ENCODE measurements around the gene S1PR4. TPM values are rescaled to one million over a fixed set of nuclear protein-coding genes. Genes with fewer than 3 reads are reported as not detected.

Gene S1PR4
- total and polyA plus RNA-seq, 9 of the 15 experiments (the other 6 are each of a cell fraction or from before 2014, with no cell fraction given) = 0.27 TPM; not detected in 8

- TF ChIP-seq CTCF (IDR thresholded peaks at IDR 0.05 in 2 of 3, conservative IDR thresholded peaks at IDR 0.05 in 1 of 3; ENCODE audit: insufficient read depth in 2 of 3, low read depth in 1 of 3, low read length in 3 of 3) (0 out of 6 replicates have a peak, but pooled peaks of 1 of the 3 experiments have one; percentile 1), HDGF (IDR thresholded peaks at IDR 0.05) (0 out of 2 replicates have a peak, but pooled peaks have one; percentile 76), FOS (IDR thresholded peaks at IDR 0.05; ENCODE audit: extremely low read depth, insufficient read length) (peak; percentile 16), ZNF511 (CRISPR knock-in tag; IDR thresholded peaks at IDR 0.05) (no peak), EP400 (IDR thresholded peaks at IDR 0.05) (peak; percentile 23; the same call in 1 of the 2 replicates), POLR2G (IDR thresholded peaks at IDR 0.05; ENCODE audit: low read depth, low read length) (0 out of 2 replicates have a peak, but pooled peaks have one; percentile 50), RBFOX2 (IDR thresholded peaks at IDR 0.05; ENCODE audit: low read depth, low read length) (peak; percentile 51), ZBTB7A (IDR thresholded peaks at IDR 0.05; ENCODE audit: borderline replicate concordance, control insufficient read depth, low read depth, low read length) (peak; percentile 79; the same call in 1 of the 2 replicates), KLF1 (tag; IDR thresholded peaks at IDR 0.05) (peak; percentile 75; the same call in 1 of the 2 replicates), TAF1 (IDR thresholded peaks at IDR 0.05; ENCODE audit: control insufficient read depth, extremely low read depth, insufficient read depth, low read length, severe bottlenecking) (peak; percentile 25), HMGN3 (IDR thresholded peaks at IDR 0.05; ENCODE audit: borderline replicate concordance, extremely low read depth, insufficient read length, low read depth, low read length) (peak; percentile 49), SMARCE1 (IDR thresholded peaks at IDR 0.05) (peak; percentile 75), NFE2L1 (tag; IDR thresholded peaks at IDR 0.05; ENCODE audit: borderline replicate concordance, low read depth) (no peak), ZEB2 (IDR thresholded peaks at IDR 0.05) (peak; percentile 42; the same call in 1 of the 2 replicates), SMARCA4 (IDR thresholded peaks at IDR 0.05) (peak; percentile 62)
These were observed 1.7 kb upstream of the S1PR4 start (continued) for GRCh38 chr19:3176715-3177501.

Data from K562 (cell line).